GM18909 (cell line): ENCODE results near the gene EPHB1.

Experiments
- ATAC-seq: cut with Tn5 transposase; IDR thresholded peaks from one replicate; pipeline ENCODE4 v1.9.1; 2021; ENCODE audit warnings: mild to moderate bottlenecking; ENCODE audit not compliant: unreplicated experiment, poor library complexity

The EPHB1 gene

DNA sequence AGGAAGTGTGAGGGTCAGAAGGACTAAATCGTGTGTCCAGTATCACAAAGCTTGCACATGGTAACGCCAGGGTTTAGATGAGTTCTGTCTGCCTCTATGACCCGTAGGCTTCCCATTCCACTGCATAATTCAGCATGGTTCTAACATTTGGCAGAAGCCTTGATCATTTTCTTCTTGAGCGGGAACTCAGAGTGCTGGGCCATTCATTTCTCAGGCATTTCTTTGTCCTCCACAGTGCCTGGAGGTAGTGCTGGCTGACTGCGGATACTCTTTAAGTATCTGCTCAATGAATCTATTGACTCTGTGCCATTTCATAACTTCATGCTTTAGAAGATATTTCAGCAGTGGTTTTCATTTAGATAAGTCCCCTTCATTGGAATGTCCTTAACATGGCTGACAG, 370.2 kb downstream of the EPHB1 start:
- no peak for ATAC-seq

- ATAC-seq = no peak
Observed at GRCh38 chr3:135166266-135166825, 371.3 kb downstream of the EPHB1 start.

GRCh38 chr3:135168822-135169221, 373.8 kb downstream of the EPHB1 start:
- ATAC-seq = no peak

DNA sequence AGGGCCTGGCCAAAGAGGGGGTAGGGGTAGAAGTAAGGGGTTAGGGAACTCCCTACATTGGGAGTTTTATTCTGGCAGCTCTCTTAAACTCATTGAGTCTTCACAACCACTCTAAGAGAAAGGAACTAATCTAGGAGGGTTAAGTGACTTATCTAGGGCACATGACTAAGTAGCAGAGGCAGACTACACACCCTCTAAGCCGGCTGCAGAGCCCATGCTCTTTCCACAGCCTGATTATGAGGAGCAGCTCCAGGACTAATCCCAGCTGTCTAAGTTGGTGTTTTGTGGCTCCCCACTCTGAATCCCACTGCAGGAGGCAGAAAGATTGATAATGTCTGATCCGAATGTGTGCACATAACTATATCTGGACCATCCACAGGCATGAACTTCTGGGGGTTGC, 374.6 kb downstream of the EPHB1 start:
- no peak for ATAC-seq

GRCh38 chr3:135170732-135171131, 375.7 kb downstream of the EPHB1 start:
- no peak for ATAC-seq

DNA sequence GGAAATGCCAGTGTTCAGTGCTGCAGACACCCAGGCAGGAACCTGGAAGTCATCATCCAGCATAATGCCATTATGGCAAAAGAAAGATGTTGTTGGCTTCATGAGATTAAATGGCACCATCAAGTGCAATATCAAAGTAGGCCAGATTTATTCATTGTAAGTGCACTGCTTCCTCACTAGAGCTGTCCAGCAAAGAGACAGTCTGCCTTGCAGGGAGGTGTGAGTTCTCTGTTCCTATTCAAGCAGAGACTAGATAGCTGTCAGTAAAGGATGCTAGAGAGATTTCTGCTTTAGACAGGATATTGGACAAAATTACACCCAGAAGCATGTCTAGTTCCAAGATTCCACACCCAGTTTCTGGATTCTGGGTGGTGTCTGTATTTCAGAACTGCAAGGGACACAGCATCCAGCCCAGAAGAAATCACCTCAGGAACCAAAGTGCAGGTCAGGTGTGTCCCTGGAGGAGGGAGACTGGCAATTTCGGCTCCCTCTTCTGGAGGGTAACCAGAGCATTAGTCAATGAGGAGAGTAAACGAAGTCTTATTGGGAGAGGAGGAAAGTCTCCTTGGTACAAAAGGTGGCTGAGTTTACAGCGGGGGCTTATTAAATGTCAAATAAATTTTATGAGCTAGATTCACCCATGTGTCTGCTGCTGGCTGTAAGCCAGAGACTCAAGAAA, 377.3 kb downstream of the EPHB1 start:
- ATAC-seq = no peak

DNA sequence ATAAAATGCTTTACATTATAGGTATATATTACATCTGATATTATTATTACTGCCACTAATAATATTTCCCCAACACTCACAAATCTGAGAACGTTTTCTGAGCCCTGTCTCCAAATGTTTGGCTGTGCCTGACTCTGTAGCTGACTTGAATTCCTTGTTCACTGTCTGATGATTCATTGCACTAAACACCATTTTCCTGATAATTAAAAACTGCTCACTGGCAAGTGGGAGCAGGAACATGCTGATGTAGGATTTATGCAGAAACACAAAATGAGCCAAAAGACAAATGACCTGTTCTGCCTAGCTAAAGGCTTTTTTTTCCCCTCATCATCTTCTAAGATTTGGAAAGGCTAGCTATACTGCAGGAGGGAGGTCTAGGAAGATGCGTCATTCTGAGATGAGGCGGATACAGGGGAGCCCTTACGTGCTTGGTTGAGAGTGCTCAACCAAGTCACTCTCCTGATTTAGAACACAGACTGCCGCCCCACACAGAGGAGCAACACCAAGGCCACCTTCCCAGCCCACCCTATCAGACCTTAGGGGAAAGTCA, 380.7 kb downstream of the EPHB1 start:
- no peak for ATAC-seq

- no peak for ATAC-seq
Observed at GRCh38 chr3:135176881-135177280, 381.8 kb downstream of the EPHB1 start.

GRCh38 chr3:135178566-135178965, 383.5 kb downstream of the EPHB1 start:
- no peak for ATAC-seq

GRCh38 chr3:135181408-135181807, 386.3 kb downstream of the EPHB1 start:
- ATAC-seq = no peak

DNA sequence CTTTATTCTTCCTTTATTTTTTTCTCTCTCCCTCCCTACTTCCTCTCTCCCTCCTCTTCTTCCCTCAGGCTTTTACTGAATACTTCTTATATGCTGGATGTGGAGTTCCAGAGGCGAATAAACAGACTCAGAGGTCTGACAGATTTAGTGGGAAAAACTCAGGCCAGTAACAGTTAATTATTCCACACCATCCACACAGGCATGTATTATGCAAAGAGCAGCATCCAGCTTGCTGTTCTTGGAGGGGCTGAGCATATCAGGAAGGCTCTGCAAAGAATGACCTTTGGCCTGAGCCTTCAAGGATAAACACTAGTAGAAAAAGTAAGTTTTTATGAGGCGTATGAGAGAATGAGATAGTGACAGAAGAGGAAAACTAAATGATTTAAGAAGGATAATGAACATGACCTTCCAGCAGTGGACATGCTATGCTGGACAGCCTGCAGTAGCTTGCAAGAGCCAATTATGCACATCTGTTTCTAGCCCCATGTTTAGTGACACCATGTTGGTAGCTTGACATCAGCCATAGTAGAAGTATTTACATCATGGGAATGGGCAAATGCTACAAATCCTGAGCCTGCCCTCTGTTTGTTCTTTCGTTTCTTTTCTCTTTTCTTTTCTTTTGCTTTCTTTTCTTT, 387.4 kb downstream of the EPHB1 start:
- no peak for ATAC-seq

DNA sequence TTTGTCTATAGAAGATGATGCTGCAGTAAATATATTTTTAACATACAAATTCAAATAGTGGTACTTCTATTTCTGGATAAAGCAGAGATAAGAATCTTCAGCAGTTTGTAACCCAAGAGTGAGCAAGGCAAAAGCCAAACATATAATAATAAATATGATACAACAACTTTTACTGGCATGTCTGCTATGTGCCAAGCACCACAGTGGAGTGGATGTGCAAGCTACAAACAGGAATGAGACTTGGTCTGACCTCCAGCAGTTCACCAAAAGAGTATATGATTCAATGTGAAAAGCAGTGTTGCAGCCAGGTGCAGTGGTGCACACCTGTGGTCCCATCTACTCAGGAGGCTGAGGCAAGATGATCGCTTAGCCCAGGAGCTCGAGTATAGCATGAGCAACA, 395.6 kb downstream of the EPHB1 start:
- no peak for ATAC-seq

DNA sequence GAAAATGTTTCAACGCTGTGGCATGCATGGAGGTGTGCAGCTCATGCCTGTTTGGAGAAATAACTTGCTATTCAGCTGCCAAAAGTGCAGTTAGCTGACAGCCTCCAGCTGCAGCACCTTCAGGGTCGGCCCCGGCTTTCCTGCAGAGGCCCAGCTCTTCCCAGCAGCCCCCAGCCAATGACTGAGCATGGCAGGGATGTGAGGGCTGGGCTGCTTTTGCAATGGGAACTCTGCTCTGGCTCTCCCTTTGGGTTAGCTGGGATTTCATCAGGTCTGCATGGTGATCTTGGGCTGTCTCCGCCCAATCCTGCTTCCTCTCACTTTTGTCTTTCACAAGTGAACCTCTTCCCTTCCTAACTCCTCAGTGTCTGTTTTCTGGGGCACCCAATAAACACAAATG, 396.6 kb downstream of the EPHB1 start:
- no peak for ATAC-seq

DNA sequence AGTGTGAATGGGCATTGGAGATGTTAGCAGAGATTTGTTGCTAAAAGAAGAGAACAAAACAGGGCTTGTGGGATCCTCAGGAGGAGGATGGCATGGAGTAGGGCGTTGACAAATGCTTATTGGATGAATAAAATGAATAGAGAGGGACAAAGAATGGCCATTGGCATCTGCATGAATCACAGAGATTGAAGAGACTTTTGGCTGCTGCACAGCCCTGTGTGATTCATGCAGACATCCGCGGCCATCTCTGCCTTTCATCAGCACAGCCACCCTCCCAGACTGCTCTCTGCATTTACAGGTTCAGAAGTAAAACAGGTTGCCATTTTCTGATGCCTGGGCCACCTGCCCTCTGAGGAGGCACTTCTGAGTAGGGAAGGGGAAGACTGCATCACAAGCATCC, 397.9 kb downstream of the EPHB1 start:
- ATAC-seq = no peak

- ATAC-seq = peak; percentile 51
Observed at GRCh38 chr3:135197246-135197645, 402.2 kb downstream of the EPHB1 start.

DNA sequence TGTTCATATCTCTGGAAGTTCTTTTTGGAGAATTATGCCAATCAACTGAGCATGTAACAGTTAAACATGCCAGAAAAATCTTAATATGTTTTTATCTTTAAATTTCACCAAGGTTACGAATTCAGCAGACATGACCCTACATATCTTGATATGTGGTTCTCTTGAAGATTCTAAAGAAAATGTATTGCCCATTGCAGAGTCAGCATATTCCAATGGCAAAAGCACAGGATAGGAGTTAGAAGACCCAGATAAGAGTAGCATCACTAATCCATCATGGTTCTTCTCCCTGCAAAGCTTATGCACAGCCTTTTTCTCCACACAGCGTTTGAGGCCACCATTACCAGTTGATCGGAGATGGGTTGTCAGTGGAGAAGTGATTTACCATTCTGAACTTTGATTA, 402.8 kb downstream of the EPHB1 start:
- ATAC-seq = no peak

GRCh38 chr3:135199137-135199536, 404.1 kb downstream of the EPHB1 start:
- peak; percentile 75 for ATAC-seq

GRCh38 chr3:135203026-135203425, 408.0 kb downstream of the EPHB1 start:
- ATAC-seq = no peak

DNA sequence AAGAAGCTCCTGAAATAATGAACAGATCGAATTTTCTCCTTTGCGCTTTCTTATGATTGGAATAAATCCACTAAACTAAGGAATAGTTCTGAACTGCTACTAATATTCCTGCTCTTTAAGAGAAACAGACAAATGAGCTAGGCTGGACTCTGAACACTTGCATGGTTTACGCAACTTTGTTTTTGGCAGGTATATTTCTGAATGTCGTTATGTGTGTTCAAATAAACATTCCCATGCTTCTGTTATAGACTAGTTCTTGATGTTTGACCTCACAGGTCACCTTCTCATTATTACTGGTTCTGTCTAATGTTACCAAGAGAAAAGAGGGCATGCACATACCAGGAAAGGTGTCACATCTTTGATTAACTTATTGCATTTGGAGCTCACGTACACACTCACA, 418.2 kb downstream of the EPHB1 start:
- no peak for ATAC-seq

GRCh38 chr3:135213822-135214221, 418.8 kb downstream of the EPHB1 start:
- no peak for ATAC-seq

- no peak for ATAC-seq
Observed at GRCh38 chr3:135214400-135214799, 419.3 kb downstream of the EPHB1 start.

GRCh38 chr3:135215516-135215915, 420.5 kb downstream of the EPHB1 start:
- no peak for ATAC-seq
